ENCODE measurements around the gene CCDC80. TPM values are rescaled to one million over a fixed set of nuclear protein-coding genes. Genes with fewer than 3 reads are reported as not detected.

CCDC80 gene
- total RNA-seq, 4 donors from 2014 or later = 8.0 to 32.2 (median 17.1) TPM

GRCh38 chr3:112631257-112631656, 9.7 kb downstream of the CCDC80 start:
- TF ChIP-seq POLR2A (IDR thresholded peaks at IDR 0.05) (no peak), EP300 (IDR thresholded peaks at IDR 0.05) (no peak), CTCF (IDR thresholded peaks at IDR 0.05) (no peak), POLR2AphosphoS5 (IDR thresholded peaks at IDR 0.05) (no peak)
- H3K9me3 ChIP-seq = no peaks in the 10 kb centered on the region
- 89% methylated on average over 3 of the region's 3 CpGs for WGBS
- no peak for DNase-seq (ENCODE audit: low spot score in 2 of 2)
- no peak overlapping the region for H3K4me3 ChIP-seq
- H3K4me1 ChIP-seq = peaks cover 35% of the 10 kb centered on the region
- H3K27me3 ChIP-seq = no peaks in the 10 kb centered on the region
- H3K36me3 ChIP-seq = no peaks in the 10 kb centered on the region
- no peak overlapping the region for H3K27ac ChIP-seq

DNA sequence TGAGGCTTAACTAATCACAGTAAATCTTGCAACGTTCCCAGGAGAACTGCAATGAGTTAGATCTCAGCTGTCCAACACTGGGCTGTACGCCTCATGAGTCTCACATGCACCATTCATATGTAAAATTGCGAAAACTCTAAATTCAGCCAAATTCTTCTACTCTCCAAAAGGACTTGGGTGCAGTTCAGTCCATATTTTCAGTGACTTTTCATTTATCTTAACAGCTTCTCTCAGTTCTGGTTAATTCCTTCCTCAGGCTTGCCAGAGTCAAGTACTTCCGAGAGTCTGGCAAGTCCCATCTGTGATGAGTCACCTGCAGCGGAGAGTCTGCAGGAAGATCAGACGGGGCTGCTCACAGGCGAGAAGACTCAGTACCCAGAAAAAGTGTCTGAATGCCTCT, 11.5 kb downstream of the CCDC80 start:
- Histone ChIP-seq H3K9me3 (no peaks in the 10 kb centered on the region), H3K27ac (no peak overlapping the region), H3K4me3 (no peak overlapping the region), H3K27me3 (no peaks in the 10 kb centered on the region), H3K4me1 (peaks cover 30% of the 10 kb centered on the region), H3K36me3 (no peaks in the 10 kb centered on the region)
- DNase-seq (ENCODE audit: low spot score in 2 of 2) = no peak
- TF ChIP-seq POLR2A (IDR thresholded peaks at IDR 0.05) (no peak), CTCF (IDR thresholded peaks at IDR 0.05) (no peak), POLR2AphosphoS5 (IDR thresholded peaks at IDR 0.05) (peak in 2 of 3 donors; percentile 18 to 58), EP300 (IDR thresholded peaks at IDR 0.05) (no peak)
- WGBS = 21% methylated on average over 7 of the region's 7 CpGs

DNA sequence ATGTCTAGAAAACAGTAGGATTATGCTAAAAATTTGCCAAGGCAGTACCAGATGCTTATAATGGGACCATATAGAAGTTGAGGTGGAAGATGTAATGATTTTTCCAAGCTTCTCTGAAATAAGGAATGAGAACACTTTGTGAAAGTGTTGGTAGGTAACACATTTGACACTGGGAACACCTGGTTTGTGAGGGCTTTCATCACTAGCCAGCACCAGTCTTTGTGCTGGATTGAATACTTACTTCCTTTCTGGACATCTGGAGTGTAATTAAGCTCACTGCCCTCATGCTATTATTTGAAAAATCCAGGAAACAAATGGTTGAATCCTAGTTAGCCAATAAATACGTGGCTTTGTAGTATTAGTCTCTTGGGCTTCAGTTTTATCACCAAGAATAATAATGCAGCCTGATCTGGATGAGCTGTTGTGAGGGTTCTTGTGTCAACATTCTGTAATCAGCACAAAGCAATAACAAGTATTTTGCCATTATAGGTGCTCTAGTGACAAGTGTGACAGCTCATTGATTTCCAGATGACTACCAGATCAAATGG, 12.9 kb downstream of the CCDC80 start:
- Histone ChIP-seq H3K36me3 (no peaks in the 10 kb centered on the region), H3K27me3 (no peaks in the 10 kb centered on the region), H3K4me1 (peaks cover 17% of the 10 kb centered on the region), H3K4me3 (no peak overlapping the region), H3K27ac (peak overlapping the region; percentile 6), H3K9me3 (no peaks in the 10 kb centered on the region)
- no peak for DNase-seq (ENCODE audit: low spot score in 2 of 2)
- 45% methylated on average over 1 of the region's 1 CpG for WGBS
- TF ChIP-seq EP300 (IDR thresholded peaks at IDR 0.05) (no peak), CTCF (IDR thresholded peaks at IDR 0.05) (no peak), POLR2A (IDR thresholded peaks at IDR 0.05) (no peak), POLR2AphosphoS5 (IDR thresholded peaks at IDR 0.05) (no peak)

GRCh38 chr3:112627419-112627818, 13.5 kb downstream of the CCDC80 start:
- WGBS = 48% methylated on average over 4 of the region's 4 CpGs
- Histone ChIP-seq H3K36me3 (no peaks in the 10 kb centered on the region), H3K27me3 (no peaks in the 10 kb centered on the region), H3K9me3 (no peaks in the 10 kb centered on the region), H3K27ac (peak overlapping the region; percentile 3), H3K4me3 (no peak overlapping the region), H3K4me1 (peaks cover 12% of the 10 kb centered on the region)
- TF ChIP-seq POLR2A (IDR thresholded peaks at IDR 0.05) = no peak
- TF ChIP-seq POLR2AphosphoS5 (IDR thresholded peaks at IDR 0.05) = no peak
- no peak for DNase-seq (ENCODE audit: low spot score in 2 of 2)

DNA sequence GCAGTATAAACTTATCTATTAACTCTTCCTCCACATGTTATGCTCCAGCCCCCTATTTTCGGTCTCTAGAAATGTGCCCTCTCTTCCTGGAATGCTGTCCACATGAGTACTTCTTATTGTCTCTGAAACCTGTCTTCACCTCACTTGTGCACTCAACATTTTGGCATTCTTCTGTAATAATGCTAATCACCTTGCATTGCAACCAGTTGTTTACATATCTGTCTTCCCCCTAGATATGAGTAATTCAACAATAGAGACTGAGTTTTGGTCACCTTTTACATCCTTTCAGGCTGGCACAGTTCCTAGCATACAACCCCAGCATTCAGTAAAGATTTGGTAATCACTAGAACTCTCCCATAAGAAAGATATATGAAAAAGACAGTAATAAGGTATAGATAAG, 17.2 kb downstream of the CCDC80 start:
- H3K9me3 ChIP-seq = no peaks in the 10 kb centered on the region
- no peaks in the 10 kb centered on the region for H3K27me3 ChIP-seq
- H3K4me1 ChIP-seq = peaks cover 7% of the 10 kb centered on the region
- DNase-seq (ENCODE audit: low spot score in 2 of 2) = no peak
- 97% methylated on average over 1 of the region's 1 CpG for WGBS
- no peak overlapping the region for H3K4me3 ChIP-seq
- no peak for TF ChIP-seq CTCF (IDR thresholded peaks at IDR 0.05)
- TF ChIP-seq EP300 (IDR thresholded peaks at IDR 0.05) = no peak
- TF ChIP-seq POLR2A (IDR thresholded peaks at IDR 0.05) = no peak
- TF ChIP-seq POLR2AphosphoS5 (IDR thresholded peaks at IDR 0.05) = no peak
- H3K36me3 ChIP-seq = no peaks in the 10 kb centered on the region
- no peak overlapping the region for H3K27ac ChIP-seq

- 88% methylated on average over 5 of the region's 5 CpGs for WGBS
These were observed 17.7 kb downstream of the CCDC80 start for GRCh38 chr3:112623213-112623612.

More at GRCh38 chr3:112623213-112623612, 17.7 kb downstream of the CCDC80 start:
- Histone ChIP-seq H3K4me3 (no peak overlapping the region), H3K27ac (no peak overlapping the region), H3K4me1 (peaks cover 5% of the 10 kb centered on the region), H3K9me3 (no peaks in the 10 kb centered on the region), H3K27me3 (no peaks in the 10 kb centered on the region), H3K36me3 (peaks cover 2% of the 10 kb centered on the region)
- TF ChIP-seq CTCF (IDR thresholded peaks at IDR 0.05) (no peak), POLR2AphosphoS5 (IDR thresholded peaks at IDR 0.05) (no peak), EP300 (IDR thresholded peaks at IDR 0.05) (no peak), POLR2A (IDR thresholded peaks at IDR 0.05) (no peak)
- no peak for DNase-seq (ENCODE audit: low spot score in 2 of 2)

All from suprapubic skin (tissue), 4 donors.